HG03442 (cell line): Measurements from ENCODE around the gene GNL2.
"Not testable (repeated sequence)": the region's sequence is repeated elsewhere in the genome, so short reads cannot be mapped to it uniquely, and the experiment has no call there.

Experiments
- ATAC-seq: cut with Tn5 transposase; IDR thresholded peaks from one replicate; pipeline ENCODE4 v1.9.1; 2021; ENCODE audit warnings: mild to moderate bottlenecking, moderate library complexity; ENCODE audit not compliant: unreplicated experiment

Gene GNL2

GRCh38 chr1:37609002-37609401 is 13.3 kb upstream of the GNL2 start:
- no peak for ATAC-seq

- no peak for ATAC-seq
Measured at GRCh38 chr1:37606481-37607263, 10.9 kb upstream of the GNL2 start.

DNA sequence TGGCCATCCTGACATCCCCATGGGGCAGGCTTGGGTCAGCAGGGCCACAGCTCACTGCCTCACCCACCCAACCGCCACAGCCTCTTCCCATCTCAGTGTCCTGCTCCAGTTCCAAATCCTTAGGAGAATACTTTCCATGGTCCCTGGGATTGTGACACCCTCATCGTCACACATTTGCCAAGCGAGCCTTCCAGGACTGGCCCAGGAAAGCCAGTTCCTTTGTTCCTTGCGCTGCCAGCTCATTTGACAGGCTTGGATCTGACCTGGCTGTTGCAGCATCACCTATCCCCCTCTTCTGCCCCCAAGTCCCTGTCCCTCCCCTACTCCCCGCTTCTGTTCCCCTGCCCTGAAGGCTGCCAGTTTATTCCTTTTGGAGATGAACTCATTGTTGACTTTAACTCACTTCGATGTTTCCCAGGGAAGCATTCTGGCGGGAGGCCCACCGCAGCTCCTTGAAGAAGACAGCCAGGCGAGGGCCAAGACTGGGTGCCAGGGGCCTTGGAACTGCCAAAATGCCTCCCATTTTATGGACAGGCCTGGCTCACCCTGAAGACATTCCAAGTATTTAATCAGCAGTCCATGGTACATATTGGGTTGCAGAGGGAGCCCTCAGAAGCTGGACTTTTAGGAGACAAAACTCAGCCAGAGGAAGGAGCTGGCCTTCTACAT is 10.2 kb upstream of the GNL2 start:
- no peak for ATAC-seq

- ATAC-seq: no peak
Measured at GRCh38 chr1:37605061-37605650, 9.4 kb upstream of the GNL2 start.

DNA sequence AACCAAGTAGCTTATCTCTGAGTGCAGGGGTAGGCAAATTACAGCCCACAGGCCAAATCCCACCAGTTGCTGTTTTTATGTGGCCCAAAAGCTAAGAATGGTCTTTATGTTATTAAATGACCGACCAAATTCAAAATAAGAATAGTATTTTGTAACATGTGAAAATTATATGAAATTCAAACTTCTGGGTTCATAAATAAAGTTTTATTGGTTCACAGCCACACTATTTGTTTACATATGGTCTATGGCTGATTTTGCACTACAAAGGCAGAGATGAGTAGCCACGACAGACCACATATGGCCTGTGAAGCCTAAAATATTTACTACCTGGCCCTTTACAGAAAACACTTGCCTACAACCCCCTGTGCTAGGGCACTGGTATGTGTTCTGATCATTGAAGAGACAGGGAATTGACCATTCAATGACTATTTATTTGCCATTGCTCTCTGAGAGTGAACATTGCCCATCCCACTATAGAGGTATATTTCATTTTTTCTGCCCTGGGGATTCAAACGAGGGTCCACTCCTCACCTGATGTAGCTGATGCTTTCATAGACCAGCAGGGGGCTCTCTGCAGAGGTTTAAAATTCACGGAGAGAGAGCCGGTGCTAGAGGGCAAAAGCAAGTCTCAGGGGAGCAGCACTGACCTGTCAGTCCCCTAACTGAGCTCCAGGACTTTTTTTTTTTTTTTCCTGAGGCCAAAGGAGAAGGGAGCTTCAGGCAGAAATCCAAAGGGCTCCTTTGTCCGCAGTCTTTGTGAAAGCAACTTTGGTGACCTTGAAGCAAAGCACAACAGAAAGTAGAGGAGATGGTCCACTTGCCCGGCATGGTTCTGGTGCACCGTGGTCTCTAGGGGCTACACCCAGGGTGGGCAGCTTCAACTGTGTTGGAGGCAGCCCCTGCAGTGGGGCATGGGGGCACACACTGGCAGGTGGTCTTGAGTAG is 7.3 kb upstream of the GNL2 start:
- ATAC-seq: no peak

GRCh38 chr1:37601441-37601840 is 5.7 kb upstream of the GNL2 start:
- no peak for ATAC-seq

DNA sequence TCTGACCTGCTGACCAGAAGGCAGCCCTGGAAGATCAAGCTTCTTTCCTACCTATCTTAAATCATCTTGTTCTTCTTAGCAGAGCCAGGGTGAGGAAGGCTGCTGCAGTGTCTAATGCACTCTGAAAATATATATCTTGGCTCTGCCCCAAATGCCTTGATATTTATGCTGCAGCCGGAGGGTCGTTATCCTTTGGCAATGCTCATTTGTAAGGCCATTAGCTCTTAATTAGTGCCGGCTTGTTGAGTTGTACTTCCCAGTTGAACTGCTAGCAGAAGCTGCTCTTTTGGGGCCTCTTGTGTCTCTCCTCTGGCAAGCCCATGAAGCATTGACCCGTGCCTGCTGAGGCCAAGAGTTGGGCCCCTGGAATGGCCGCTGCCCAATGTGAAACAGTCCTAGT is 4.2 kb upstream of the GNL2 start:
- no peak for ATAC-seq

DNA sequence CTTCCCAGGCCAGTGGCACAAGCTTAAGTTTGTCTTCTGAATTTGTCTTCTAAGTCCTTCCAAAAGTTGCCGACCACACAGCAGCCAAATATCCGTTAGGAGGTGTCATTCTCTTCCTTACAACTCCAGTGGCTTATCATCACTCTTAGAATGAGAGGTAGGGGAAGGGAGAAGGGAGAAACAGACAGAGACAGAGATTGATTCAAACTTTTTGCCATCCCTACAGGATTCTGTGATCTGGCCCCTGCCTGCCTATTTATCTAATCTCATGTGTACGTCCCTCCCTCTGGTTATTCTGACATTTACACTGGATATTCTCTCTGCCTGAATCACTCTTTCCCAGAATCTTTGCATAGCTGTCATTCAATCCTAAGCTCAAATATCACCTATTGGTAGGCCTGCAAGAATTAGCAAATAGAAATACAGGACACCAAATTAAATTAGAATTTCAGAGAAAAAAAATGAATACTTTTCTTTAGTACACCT is 488 bp upstream of the GNL2 start:
- no peak for ATAC-seq

GRCh38 chr1:37593726-37594125 is 2.0 kb downstream of the GNL2 start:
- no peak for ATAC-seq

GRCh38 chr1:37588939-37589338 is 6.8 kb downstream of the GNL2 start:
- ATAC-seq: no peak

DNA sequence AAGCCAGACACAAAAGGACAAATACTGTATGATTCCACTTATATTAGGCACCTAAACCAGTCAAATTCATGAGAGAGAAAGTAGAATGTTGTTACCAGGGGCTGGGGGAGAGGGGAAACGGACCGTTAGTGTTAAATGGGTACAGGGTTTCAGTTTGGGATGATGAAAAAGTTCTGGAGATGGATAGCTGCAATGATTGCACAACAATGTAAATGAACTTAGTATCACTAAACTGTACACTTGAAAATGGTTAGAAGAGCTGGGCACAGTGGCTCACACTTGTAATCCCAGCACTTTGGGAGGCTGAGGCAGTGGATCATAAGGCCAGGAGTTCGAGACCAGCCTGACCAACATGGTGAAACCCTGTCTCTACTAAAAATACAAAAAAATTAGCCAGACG is 11.2 kb downstream of the GNL2 start:
- ATAC-seq: not testable (repeated sequence)

GRCh38 chr1:37575692-37576091 is 20.0 kb downstream of the GNL2 start:
- ATAC-seq: no peak

DNA sequence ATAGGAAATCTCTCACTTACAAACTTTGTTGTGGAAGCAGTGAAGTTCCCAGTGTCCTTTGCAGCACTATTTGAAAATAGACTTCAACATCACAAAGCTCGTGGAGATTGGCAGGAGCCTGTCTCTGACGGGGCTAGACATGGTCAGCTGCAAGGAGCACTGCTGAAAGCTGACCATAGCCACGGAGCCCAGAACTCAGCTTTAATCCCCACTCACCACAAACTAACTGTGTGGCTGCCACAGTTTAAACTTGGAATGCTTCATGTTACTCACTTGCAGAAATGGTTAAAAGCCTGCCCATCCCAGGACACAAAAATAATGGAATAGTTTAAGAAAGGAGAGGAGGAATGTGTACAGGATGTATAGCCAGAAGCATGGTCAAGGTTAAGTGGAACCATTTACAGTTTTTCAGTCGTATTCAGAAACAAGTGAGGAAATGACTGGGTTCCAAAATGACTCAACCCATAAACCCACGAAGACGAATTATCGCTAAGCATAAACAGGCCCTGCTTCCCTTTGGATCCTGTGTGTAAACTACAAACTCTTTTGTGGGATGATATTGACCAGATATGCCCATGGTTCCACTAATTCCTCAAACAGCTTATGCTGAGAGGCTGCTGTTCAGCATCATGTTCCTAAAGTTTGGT is 20.8 kb downstream of the GNL2 start:
- no peak for ATAC-seq

GRCh38 chr1:37570528-37571334 is 25.0 kb downstream of the GNL2 start:
- no peak for ATAC-seq

- ATAC-seq: no peak
Measured at GRCh38 chr1:37567023-37567422, 28.7 kb downstream of the GNL2 start.

DNA sequence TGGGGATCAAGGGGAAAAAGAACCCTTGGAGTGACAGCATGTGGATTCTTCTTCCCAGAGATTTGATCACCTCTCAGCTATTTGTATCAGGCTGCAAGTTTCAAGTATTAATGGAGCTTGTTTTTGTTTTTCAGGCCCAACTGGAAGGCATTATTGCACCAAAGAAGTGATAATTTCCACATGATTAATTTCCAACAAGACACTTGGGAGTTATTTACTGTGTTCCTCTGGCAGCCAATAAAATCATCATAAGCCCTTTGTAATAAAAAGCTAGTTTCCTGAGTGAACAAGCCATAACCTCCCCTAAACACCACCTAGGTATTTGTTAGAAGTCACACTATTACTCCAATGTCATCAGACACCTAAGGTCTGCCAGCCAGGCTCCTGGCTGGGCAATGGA is 30.8 kb downstream of the GNL2 start:
- ATAC-seq: no peak

DNA sequence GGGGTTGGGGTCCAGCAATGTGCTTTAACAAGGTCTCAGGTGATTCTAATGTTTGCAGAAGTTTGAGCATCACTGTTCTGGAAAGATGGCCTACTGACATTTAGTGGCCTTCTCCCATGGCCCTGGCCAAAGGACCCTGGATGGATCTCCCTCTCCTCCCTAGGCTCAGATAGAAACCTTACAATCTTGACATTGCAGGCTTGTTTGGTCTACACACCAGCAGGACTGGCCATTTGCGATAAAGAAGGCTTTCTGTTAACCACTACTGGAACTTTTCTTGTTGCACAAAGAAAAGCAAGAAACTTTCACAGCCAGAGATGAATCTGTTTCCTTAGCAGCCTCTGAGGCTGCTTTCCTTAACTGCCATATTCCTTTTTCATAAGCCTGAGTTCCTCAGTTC is 32.8 kb downstream of the GNL2 start:
- ATAC-seq: no peak

DNA sequence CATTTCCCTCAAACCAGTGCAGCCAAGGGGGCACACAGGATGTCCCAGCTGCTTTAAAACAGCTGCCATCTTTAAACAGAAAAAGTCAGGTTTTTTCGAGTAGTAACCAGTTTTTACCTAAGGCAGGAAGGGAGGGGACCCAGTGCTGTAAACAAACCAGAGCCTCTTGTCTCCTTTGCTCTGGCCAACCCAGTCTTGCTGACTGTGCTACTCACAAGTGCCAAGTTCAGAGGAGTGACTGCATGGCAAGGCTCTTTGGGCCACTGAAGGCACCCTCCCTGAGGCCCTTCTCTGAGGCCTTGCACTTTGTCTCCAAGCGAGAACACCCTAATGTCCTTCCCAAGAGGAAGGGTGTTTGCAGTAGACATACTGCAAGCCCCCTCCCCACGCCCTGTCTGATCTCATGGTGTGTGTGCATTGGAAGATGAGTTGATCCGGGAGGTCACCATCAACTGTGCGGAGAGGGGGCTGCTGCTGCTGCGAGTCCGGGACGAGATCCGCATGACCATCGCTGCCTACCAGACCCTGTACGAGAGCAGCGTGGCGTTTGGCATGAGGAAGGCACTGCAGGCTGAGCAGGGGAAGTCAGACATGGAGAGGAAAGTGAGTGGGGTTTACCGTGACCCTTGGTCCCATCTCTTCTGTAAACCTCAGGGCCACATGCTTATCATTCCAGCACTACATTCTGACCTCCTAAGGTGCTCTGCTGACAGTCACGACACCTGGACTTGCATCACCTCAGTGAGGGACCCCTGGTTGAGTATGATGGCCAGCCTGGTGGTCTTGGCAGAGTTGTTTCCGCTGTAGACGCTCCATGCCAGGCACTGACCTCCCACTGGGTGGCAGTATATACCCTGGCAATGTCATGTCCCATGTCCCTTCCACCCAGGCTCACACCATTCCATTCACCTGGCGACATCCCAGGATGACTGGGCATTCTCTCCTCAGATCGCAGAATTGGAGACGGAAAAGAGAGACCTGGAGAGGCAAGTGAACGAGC is 34.3 kb downstream of the GNL2 start:
- no peak for ATAC-seq
